ENCODE data around the gene ASS1.

Gene ASS1

GRCh38 chr9:130498918-130499698 is 54.3 kb downstream of the ASS1 start:
- DNase-seq (ENCODE audit: low read depth), result no peak

GRCh38 chr9:130499804-130500263 is 55.1 kb downstream of the ASS1 start:
- DNase-seq (ENCODE audit: low read depth), result no peak

DNA sequence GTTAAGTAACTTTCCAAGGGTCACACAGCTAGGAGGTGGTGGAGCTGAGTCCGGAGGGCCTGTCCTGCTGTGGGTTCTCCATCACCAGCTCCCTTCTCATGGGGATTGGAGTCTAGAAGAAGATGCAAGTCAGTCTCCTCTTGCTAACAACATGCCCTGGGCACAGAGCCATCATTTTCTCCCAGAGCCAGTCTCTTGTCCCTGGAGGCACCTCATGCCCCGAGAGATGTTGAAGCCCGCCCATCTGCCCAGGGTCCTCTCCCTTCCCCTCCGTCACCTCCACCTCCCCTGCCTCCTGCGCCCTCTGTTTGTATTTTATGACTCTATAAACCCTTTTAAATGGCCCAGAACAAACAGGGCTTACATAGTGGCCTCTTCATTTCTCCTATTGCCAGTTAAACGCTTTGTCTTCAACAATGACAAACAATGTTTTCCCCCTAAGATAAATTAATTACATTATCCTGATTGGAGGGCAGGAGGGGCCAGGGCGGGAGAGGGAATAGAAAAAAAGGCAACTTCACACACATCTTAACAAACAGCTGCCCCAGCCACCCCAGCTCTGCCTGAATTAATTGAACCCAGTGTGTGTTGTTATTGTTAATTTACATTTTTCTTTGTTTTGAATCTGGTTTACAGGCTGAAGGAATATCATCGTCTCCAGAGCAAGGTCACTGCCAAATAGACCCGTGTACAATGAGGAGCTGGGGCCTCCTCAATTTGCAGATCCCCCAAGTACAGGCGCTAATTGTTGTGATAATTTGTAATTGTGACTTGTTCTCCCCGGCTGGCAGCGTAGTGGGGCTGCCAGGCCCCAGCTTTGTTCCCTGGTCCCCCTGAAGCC is 55.8 kb downstream of the ASS1 start:
- no peak for DNase-seq (ENCODE audit: low read depth)

- DNase-seq (ENCODE audit: low read depth), result no peak
These were observed 56.9 kb downstream of the ASS1 start for GRCh38 chr9:130501639-130502038.

DNA sequence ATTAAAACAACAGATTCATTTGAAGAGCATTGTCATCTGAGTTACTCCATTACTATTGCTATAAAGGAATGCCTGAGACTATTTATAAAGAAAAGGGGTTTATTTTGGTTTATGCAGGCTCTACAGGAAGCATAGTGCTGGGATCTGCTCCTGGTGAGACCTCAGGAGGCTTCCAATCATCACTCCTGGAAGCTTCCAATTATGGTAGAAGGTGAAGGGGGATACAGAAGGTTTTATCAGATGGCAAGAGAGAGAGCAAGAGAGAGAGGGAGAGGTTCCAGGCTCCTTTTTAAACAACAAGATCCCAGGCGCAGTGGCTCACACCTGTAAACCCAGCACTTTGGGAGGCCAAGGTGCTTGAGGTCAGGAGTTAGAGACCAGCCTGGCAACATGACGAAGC is 63.5 kb downstream of the ASS1 start:
- DNase-seq (ENCODE audit: low read depth), result no peak

GRCh38 chr9:130512199-130512598 is 67.4 kb downstream of the ASS1 start:
- DNase-seq (ENCODE audit: low read depth), result no peak

GRCh38 chr9:130513078-130513477 is 68.3 kb downstream of the ASS1 start:
- no peak for DNase-seq (ENCODE audit: low read depth)

- no peak for DNase-seq (ENCODE audit: low read depth)
These were observed 73.5 kb downstream of the ASS1 start for GRCh38 chr9:130518233-130518632.

DNA sequence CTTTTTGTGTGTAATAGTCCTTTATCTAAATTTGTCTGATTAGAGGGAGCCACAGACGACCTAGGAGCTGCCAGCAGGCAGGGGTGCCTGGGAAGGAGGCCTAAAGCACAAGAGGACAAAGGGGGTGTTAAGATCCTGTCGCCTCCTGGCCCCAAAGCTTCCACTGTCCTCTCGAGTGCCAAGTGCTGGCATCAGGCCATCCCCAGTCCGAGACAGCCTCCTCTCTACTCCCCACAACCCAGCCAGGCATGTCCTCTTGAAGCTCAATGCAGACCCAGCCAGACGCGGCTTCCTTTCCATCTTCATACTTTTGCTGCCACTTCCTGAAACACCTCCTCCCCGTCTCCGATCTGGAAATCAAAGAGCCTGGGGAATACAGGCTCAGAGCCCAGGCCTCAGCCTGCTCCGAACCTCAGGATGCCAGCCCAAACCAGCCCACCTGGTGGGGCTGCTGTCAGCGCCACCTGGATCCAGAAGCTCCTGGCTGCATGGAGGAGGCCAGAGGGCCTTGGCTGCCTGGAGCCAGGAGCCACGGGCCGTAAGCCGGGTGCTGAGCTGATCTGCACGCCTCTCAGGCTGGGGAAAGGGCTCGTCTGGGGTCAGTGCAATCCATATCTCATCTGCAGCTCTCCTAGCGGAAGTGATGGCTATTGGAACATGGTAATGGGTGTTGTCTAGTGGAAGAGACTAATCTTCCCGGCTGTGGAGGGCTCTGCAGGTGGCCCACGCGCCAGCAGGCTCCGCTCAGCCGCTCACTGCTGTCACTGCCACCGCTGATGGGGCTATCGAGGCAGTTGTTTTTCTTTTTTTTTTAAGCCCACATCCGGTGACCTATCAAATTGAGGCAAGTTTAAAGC is 74.4 kb downstream of the ASS1 start:
- no peak for DNase-seq (ENCODE audit: low read depth)

DNA sequence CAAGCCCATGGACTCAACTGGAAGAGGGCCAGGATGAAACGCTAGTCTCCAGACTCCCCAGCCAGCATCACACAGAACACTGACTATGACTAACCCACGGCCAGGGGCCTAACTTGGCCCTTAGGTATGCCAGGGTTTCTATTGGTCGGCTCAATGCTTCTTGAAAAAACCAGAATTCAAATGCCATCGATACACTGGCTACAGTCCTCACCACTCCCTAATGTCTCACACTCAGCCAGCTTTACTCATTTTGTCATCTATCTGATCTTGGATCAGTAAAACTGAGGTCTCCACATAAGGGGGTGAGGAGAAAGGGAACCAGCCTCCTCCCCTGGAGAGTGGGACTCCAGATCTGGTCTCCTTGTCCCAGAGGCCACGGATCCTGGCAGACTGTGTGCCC is 75.2 kb downstream of the ASS1 start:
- no peak for DNase-seq (ENCODE audit: low read depth)

DNA sequence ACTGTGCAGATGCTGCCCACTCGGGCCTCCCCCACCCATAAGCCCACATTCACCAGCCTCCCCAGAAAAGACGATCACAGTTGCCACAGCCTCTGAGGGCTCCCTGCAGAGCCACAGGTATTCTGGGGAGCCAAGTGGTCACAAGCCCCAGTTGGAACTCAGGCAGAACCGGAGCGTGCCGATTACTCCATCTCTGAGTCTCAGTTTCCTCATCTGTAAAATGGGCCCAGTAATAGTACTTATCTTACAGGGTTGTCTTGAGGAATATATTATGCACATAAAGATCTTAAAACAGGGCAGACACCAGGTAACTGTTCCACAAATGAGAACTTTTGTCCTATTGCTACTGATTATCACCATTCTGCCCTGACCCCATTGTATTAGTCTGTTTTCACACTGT is 77.0 kb downstream of the ASS1 start:
- no peak for DNase-seq (ENCODE audit: low read depth)

- no peak for DNase-seq (ENCODE audit: low read depth)
These were observed 77.6 kb downstream of the ASS1 start for GRCh38 chr9:130522233-130522808.

- DNase-seq (ENCODE audit: low read depth), result no peak
These were observed 79.2 kb downstream of the ASS1 start for GRCh38 chr9:130523921-130524320.

DNA sequence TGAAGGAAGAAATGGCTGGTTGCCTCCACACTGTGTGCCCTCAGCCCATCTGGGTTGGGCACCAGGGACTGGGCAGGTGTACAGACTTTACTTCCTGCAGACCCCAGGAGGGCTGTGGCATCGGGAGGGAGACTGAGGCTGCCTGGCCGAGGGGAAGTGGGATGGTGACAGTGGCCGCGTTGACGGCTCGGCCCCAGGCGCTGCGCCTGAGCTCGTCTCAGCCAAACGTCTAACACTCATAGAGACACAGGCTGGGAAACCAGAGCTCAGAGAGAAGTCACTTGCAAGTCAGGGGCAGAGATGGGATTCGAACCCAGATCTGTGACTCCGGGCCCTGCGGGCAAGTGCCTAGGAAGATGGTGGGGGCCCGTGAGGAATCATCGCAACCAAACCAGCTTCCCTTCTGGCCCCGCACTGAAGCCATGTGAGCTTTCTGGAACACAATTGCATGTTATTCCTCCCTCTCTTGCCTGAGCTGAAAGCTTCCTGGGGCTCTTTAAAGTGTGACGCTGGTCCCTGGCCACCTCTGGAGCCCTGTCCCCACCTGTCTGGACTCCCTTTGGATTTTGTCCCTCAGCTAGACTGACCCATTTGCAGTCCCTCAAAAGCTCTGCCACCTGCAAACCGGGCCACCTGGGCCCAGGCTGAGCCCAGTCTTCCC is 81.6 kb downstream of the ASS1 start:
- DNase-seq (ENCODE audit: low read depth), result no peak

- no peak for DNase-seq (ENCODE audit: low read depth)
These were observed 82.3 kb downstream of the ASS1 start for GRCh38 chr9:130526854-130527650.

GRCh38 chr9:130527651-130528310 is 83.0 kb downstream of the ASS1 start:
- DNase-seq (ENCODE audit: low read depth), result no peak

- no peak for DNase-seq (ENCODE audit: low read depth)
These were observed 83.9 kb downstream of the ASS1 start for GRCh38 chr9:130528674-130529073.

- DNase-seq (ENCODE audit: low read depth), result no peak
These were observed 86.2 kb downstream of the ASS1 start for GRCh38 chr9:130530938-130531337.

DNA sequence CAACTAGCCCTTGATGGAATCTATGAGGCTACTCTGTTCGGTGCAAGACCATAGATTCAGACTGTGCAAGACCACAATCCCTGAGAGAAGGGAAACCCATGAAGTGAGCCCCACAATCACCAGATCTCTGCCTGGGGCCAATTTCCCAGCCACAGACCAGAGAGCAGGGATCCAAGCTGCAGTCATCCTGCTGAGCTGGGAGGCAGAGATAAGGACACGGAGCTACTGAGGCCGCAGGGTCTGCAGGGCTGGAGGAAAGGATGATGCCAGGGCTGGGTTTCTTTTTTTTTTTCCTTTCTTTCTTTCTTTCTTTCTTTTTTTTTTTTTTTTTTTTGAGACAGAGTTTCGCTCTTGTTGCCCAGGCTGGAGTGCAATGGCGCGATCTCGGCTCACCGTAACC is 86.9 kb downstream of the ASS1 start:
- no peak for DNase-seq (ENCODE audit: low read depth)

Data from activated T-cell treated with anti-CD3 and anti-CD28 coated beads for 1 hour (primary cell).